ENCODE measurements around the gene URI1. TPM values are rescaled to one million over a fixed set of nuclear protein-coding genes. Genes with fewer than 3 reads are reported as not detected.

The URI1 gene
- total RNA-seq, 1 experiment from 2014 or later: 56.0 TPM

GRCh38 chr19:30026933-30027332 is 84.9 kb downstream of the URI1 start:
- 0 out of 2 replicates have a peak, but pooled peaks cover 8% of the 10 kb centered on the region for H3K36me3 ChIP-seq (ENCODE audit: low read depth)
- no peak overlapping the region for H2AFZ ChIP-seq
- H3K4me2 ChIP-seq: no peak overlapping the region
- H3K4me1 ChIP-seq (replicated peaks; ENCODE audit: insufficient read depth): peaks cover 24% of the 10 kb centered on the region
- POLR2A ChIA-PET (ENCODE audit: unreplicated experiment): no interaction called here
- H4K20me1 ChIP-seq (ENCODE audit: insufficient read depth): peaks cover 8% of the 10 kb centered on the region; the same call in 1 of the 2 replicates
- intact Hi-C loops (cut with micrococcal nuclease; ENCODE audit: unreplicated experiment): no loop called here
- BruUV-seq (replicated peaks): no TSS peak
- no peaks in the 10 kb centered on the region; the same call in 1 of the 2 replicates for H3K9me2 ChIP-seq (ENCODE audit: insufficient read depth)
- H3K79me2 ChIP-seq (ENCODE audit: low read depth): no peaks in the 10 kb centered on the region
- no peak for TF ChIP-seq CTCF (conservative IDR thresholded peaks at IDR 0.05)
- no peak for TF ChIP-seq EZH2 (IDR thresholded peaks at IDR 0.05; ENCODE audit: low read depth)
- H3F3A ChIP-seq (ENCODE audit: insufficient read depth, low read depth): peaks cover 20% of the 10 kb centered on the region
- H3K9me3 ChIP-seq (ENCODE audit: insufficient read depth, low read depth): 0 out of 2 replicates have a peak, but pooled peaks cover 3% of the 10 kb centered on the region
- H3K27ac ChIP-seq: no peak overlapping the region
- no peak overlapping the region for H3K4me3 ChIP-seq
- H3K27me3 ChIP-seq (ENCODE audit: insufficient read depth, low read depth): no peaks in the 10 kb centered on the region
- no peak for DNase-seq
- CTCF ChIA-PET: no interaction called here

DNA sequence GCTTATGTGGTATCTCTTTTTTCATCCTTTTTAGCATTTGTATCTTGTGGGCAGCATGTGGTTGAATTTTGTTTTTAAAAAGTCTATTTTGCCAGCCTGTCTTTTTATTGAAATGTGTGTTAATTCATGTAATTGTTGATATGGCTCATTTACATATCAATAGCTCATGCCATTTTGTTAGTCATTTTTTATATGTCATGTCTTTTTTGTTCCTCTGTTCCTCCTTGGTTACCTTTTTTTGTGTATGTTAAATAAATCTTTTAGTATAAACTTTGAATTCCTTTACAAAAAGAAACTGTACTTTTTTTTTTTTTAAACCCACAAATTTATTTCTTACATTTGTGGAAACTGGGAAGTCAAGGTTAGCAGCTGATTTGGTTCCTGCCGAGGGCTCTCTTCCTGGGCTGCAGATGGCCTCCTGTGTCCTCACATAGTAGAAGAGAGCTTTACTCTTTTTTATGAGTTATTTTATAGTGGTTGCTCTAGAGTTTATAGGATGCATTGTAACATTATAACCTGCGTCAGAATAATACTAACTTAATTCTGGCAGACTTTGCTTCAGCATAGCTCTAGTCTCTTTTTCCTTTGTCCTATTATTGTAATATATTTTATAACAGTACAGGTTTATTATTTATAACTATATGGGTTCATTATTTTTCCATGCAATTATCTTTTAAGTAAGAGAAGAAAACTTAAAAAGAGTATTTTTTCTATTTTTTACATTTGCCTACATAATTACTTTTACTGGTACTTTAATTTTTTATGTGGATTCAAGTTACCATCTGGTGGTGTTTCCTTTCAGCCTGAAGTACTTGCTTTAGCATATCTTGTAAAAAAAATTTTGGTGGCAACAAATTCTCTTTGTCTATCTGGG is 86.3 kb downstream of the URI1 start:
- Histone ChIP-seq H3K4me1 (replicated peaks; ENCODE audit: insufficient read depth) (peaks cover 24% of the 10 kb centered on the region), H3K9me2 (ENCODE audit: insufficient read depth) (no peaks in the 10 kb centered on the region; the same call in 1 of the 2 replicates), H3F3A (ENCODE audit: insufficient read depth, low read depth) (peaks cover 20% of the 10 kb centered on the region), H3K27ac (peak overlapping the region; percentile 87; the same call in 1 of the 2 replicates), H2AFZ (no peak overlapping the region), H3K4me3 (no peak overlapping the region), H3K4me2 (no peak overlapping the region), H3K36me3 (ENCODE audit: low read depth) (0 out of 2 replicates have a peak, but pooled peaks cover 8% of the 10 kb centered on the region), H3K27me3 (ENCODE audit: insufficient read depth, low read depth) (no peaks in the 10 kb centered on the region), H3K79me2 (ENCODE audit: low read depth) (no peaks in the 10 kb centered on the region), H4K20me1 (ENCODE audit: insufficient read depth) (peaks cover 5% of the 10 kb centered on the region; the same call in 1 of the 2 replicates), H3K9me3 (ENCODE audit: insufficient read depth, low read depth) (0 out of 2 replicates have a peak, but pooled peaks cover 3% of the 10 kb centered on the region)
- no TSS peak for BruUV-seq (replicated peaks)
- intact Hi-C loops (cut with micrococcal nuclease; ENCODE audit: unreplicated experiment): no loop called here
- no peak for DNase-seq
- POLR2A ChIA-PET (ENCODE audit: unreplicated experiment): interaction anchor here (0.6 kb wide), 1 partner anchor 86 kb away, joined by 6 read pairs; the partner anchor contains the start of gene URI1
- no peak for TF ChIP-seq EZH2 (IDR thresholded peaks at IDR 0.05; ENCODE audit: low read depth)
- TF ChIP-seq CTCF (conservative IDR thresholded peaks at IDR 0.05): no peak
- CTCF ChIA-PET: no interaction called here

DNA sequence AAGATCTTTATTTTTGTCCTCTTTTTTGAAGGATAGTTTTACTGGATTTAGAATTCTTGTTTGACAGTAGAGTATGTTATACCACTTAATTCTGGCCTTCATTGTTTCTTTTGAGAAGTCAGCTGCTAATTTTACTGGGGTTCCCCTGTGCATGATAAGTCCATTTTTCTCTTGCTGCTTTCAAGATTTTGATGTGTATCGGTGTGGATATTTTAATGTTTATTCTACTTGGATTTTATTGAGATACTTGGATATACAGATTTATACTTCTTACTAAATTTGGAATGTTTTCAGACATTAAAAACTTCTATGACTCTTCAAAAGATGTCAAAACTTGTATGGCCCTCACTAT is 86.9 kb downstream of the URI1 start:
- Histone ChIP-seq H3K4me1 (replicated peaks; ENCODE audit: insufficient read depth) (peaks cover 24% of the 10 kb centered on the region), H3K79me2 (ENCODE audit: low read depth) (no peaks in the 10 kb centered on the region), H3K27ac (peak overlapping the region; percentile 87; the same call in 1 of the 2 replicates), H2AFZ (no peak overlapping the region), H4K20me1 (ENCODE audit: insufficient read depth) (0 out of 2 replicates have a peak, but pooled peaks cover 4% of the 10 kb centered on the region), H3K4me3 (no peak overlapping the region), H3K36me3 (ENCODE audit: low read depth) (0 out of 2 replicates have a peak, but pooled peaks cover 8% of the 10 kb centered on the region), H3K4me2 (peak overlapping the region; percentile 54), H3K27me3 (ENCODE audit: insufficient read depth, low read depth) (no peaks in the 10 kb centered on the region), H3K9me2 (ENCODE audit: insufficient read depth) (no peaks in the 10 kb centered on the region; the same call in 1 of the 2 replicates), H3K9me3 (ENCODE audit: insufficient read depth, low read depth) (0 out of 2 replicates have a peak, but pooled peaks cover 5% of the 10 kb centered on the region), H3F3A (ENCODE audit: insufficient read depth, low read depth) (peaks cover 20% of the 10 kb centered on the region)
- no TSS peak for BruUV-seq (replicated peaks)
- intact Hi-C loops (cut with micrococcal nuclease; ENCODE audit: unreplicated experiment): no loop called here
- no peak for DNase-seq
- ChIA-PET CTCF (no interaction called here), POLR2A (ENCODE audit: unreplicated experiment) (no interaction called here)
- no peak for TF ChIP-seq CTCF (conservative IDR thresholded peaks at IDR 0.05)

All from PC-9 (cell line).